Measurements from ENCODE around the gene GFI1B. TPM values are rescaled to one million over a fixed set of nuclear protein-coding genes. Genes with fewer than 3 reads are reported as not detected.

The GFI1B gene
- total and polyA plus RNA-seq, 10 donors = 0.14 to 4.0 (median 2.1) TPM

- peak overlapping the region in 1 of 8 donors; percentile 11 for H3K27ac ChIP-seq
- H3K9me3 ChIP-seq = no peaks in the 10 kb centered on the region
- TF ChIP-seq CTCF (IDR thresholded peaks at IDR 0.05 in 8 of 11, conservative IDR thresholded peaks at IDR 0.05 in 3 of 11) (no peak), POLR2A (IDR thresholded peaks at IDR 0.05) (no peak), POLR2AphosphoS5 (IDR thresholded peaks at IDR 0.05) (peak in 1 of 3 donors; percentile 32)
- H3K27me3 ChIP-seq (replicated peaks in 1 of 7) = peaks cover 0 to 71% (median 0%) of the 10 kb centered on the region in 7 donors
- H3K4me3 ChIP-seq = no peak overlapping the region
- 61 to 81% (median 64%) methylated on average over 17 to 18 of the region's 18 CpGs for WGBS, 5 donors
- DNase-seq = peak; percentile 62
- peaks cover 0 to 49% (median 28%) of the 10 kb centered on the region in 6 donors for H3K4me1 ChIP-seq
- intact Hi-C loops (cut with DNase I; ENCODE audit: low total_unique reads) = no loop called here
- H3K36me3 ChIP-seq = no peaks in the 10 kb centered on the region
Observed at GRCh38 chr9:132998831-132999635, 20.5 kb downstream of the GFI1B start.

GRCh38 chr9:133002147-133003070 lies 23.9 kb downstream of the GFI1B start:
- WGBS, 5 donors = 19 to 26% (median 24%) methylated on average over 7 to 13 of the region's 13 CpGs

GRCh38 chr9:133003071-133003461 lies 24.6 kb downstream of the GFI1B start:
- intact Hi-C loops (cut with DNase I; ENCODE audit: low total_unique reads) = no loop called here
- TF ChIP-seq POLR2A (IDR thresholded peaks at IDR 0.05) (no peak), POLR2AphosphoS5 (IDR thresholded peaks at IDR 0.05) (no peak), CTCF (IDR thresholded peaks at IDR 0.05 in 8 of 11, conservative IDR thresholded peaks at IDR 0.05 in 3 of 11) (no peak)
- Histone ChIP-seq H3K36me3 (no peaks in the 10 kb centered on the region), H3K27me3 (replicated peaks in 1 of 7) (peaks cover 0 to 74% (median 0%) of the 10 kb centered on the region in 7 donors), H3K4me1 (peaks cover 0 to 50% (median 31%) of the 10 kb centered on the region in 6 donors), H3K9me3 (no peaks in the 10 kb centered on the region), H3K4me3 (no peak overlapping the region), H3K27ac (peak overlapping the region in 4 of 8 donors; percentile 10 to 71 (median 56))
- no peak for DNase-seq
- WGBS, 5 donors = 0 to 22% (median 16%) methylated on average over 1 to 13 of the region's 13 CpGs

More at GRCh38 chr9:133002147-133003070, 23.9 kb downstream of the GFI1B start:
- Histone ChIP-seq H3K27ac (peak overlapping the region in 4 of 8 donors; percentile 10 to 71 (median 56)), H3K9me3 (no peaks in the 10 kb centered on the region), H3K4me1 (peaks cover 0 to 50% (median 31%) of the 10 kb centered on the region in 6 donors), H3K4me3 (no peak overlapping the region), H3K27me3 (replicated peaks in 1 of 7) (peaks cover 0 to 69% (median 0%) of the 10 kb centered on the region in 7 donors), H3K36me3 (no peaks in the 10 kb centered on the region)
- peak; percentile 48 for DNase-seq
- no peak for TF ChIP-seq POLR2A (IDR thresholded peaks at IDR 0.05)
- TF ChIP-seq CTCF (IDR thresholded peaks at IDR 0.05 in 8 of 11, conservative IDR thresholded peaks at IDR 0.05 in 3 of 11) = no peak
- TF ChIP-seq POLR2AphosphoS5 (IDR thresholded peaks at IDR 0.05) = no peak
- intact Hi-C loops (cut with DNase I; ENCODE audit: low total_unique reads) = no loop called here
